DOHH2 (cell line): ENCODE measurements around the gene SPACA9.
A peak's percentile ranks its signal among the peaks of the same experiment; 100 is the strongest.

Experiments
- H3F3A ChIP-seq: fragments of 200-600 bp; sonication (generic), shearing (Covaris generic); 2 replicates; pipeline ENCODE4 v1.6.0; 2016; ENCODE audit warnings: antibody characterized with exemption, mild to moderate bottlenecking; ENCODE audit not compliant: control insufficient read depth, insufficient read depth
- H3K27ac ChIP-seq: fragments of 200-600 bp; sonication (generic); 2 replicates; pipeline ENCODE4 v1.5.1; 2014; ENCODE audit warnings: low read depth, mild to moderate bottlenecking, low read length, moderate library complexity
- H3K27me3 ChIP-seq: fragments of 200-600 bp; sonication (generic); 2 replicates; pipeline ENCODE4 v1.6.1; 2014; ENCODE audit warnings: mild to moderate bottlenecking, low read length, mixed read lengths; ENCODE audit not compliant: control insufficient read depth
- H3K36me3 ChIP-seq: fragments of 200-600 bp; sonication (generic); 2 replicates; pipeline ENCODE4 v1.6.1; 2014; ENCODE audit warnings: mild to moderate bottlenecking, low read length, moderate library complexity, mixed read lengths; ENCODE audit not compliant: control insufficient read depth
- H3K4me1 ChIP-seq: fragments of 200-600 bp; sonication (generic); 2 replicates; pipeline ENCODE4 v1.6.1; 2014; ENCODE audit warnings: mild to moderate bottlenecking, low read length, mixed read lengths; ENCODE audit not compliant: control insufficient read depth
- H3K4me2 ChIP-seq: fragments of 200-600 bp; sonication (generic); 2 replicates; pipeline ENCODE4 v1.6.0; 2014; ENCODE audit warnings: mild to moderate bottlenecking, low read length, moderate library complexity
- H3K4me3 ChIP-seq: fragments of 200-600 bp; sonication (generic); 2 replicates; pipeline ENCODE4 v1.5.1; 2014; ENCODE audit warnings: mild to moderate bottlenecking, low read length, mixed read lengths
- H3K79me2 ChIP-seq: fragments of 200-600 bp; sonication (generic); 2 replicates; pipeline ENCODE4 v1.6.1; 2014; ENCODE audit warnings: mild to moderate bottlenecking, low read length, mixed read lengths; ENCODE audit not compliant: control insufficient read depth
- H3K9me2 ChIP-seq: fragments of 200-600 bp; sonication (generic); replicated peaks from 2 replicates; pipeline ENCODE4 v1.6.1; 2014; ENCODE audit warnings: mild to moderate bottlenecking, low read length, mixed read lengths; ENCODE audit not compliant: control insufficient read depth
- H3K9me3 ChIP-seq: fragments of 200-600 bp; sonication (generic); 2 replicates; pipeline ENCODE4 v1.6.1; 2014; ENCODE audit warnings: antibody characterized with exemption, low read length, mixed read lengths; ENCODE audit not compliant: control insufficient read depth, insufficient read depth
- H4K20me1 ChIP-seq: fragments of 200-600 bp; sonication (generic); 2 replicates; pipeline ENCODE4 v1.6.0; 2014; ENCODE audit warnings: low read depth, mild to moderate bottlenecking, antibody characterized with exemption, low read length, moderate library complexity; ENCODE audit not compliant: control insufficient read depth, insufficient read depth
- CTCF ChIP-seq: fragments of 200-600 bp; sonication (generic); IDR thresholded peaks from one replicate; pipeline ENCODE4 v1.5.1; 2014; ENCODE audit warnings: antibody characterized with exemption, mild to moderate bottlenecking, low read depth, low read length; ENCODE audit not compliant: poor library complexity, severe bottlenecking
- EZH2phosphoT487 ChIP-seq: fragments of 200-600 bp; sonication (generic); IDR thresholded peaks from 2 replicates; pipeline ENCODE4 v1.6.1; 2017; ENCODE audit warnings: borderline replicate concordance, mild to moderate bottlenecking, antibody characterized with exemption, low read length, moderate library complexity, mixed read lengths

Gene SPACA9

GRCh38 chr9:132846918-132847515 is 31.7 kb upstream of the SPACA9 start:
- Histone ChIP-seq H3K27me3 (no peaks in the 10 kb centered on the region), H3F3A (no peaks in the 10 kb centered on the region), H3K4me1 (peaks cover 20% of the 10 kb centered on the region), H3K36me3 (no peaks in the 10 kb centered on the region), H3K9me2 (no peaks in the 10 kb centered on the region), H4K20me1 (no peaks in the 10 kb centered on the region), H3K27ac (no peak overlapping the region), H3K9me3 (no peaks in the 10 kb centered on the region), H3K4me3 (no peak overlapping the region), H3K4me2 (no peak overlapping the region), H3K79me2 (no peaks in the 10 kb centered on the region)
- no peak for TF ChIP-seq EZH2phosphoT487

- no peaks in the 10 kb centered on the region for H3K27me3 ChIP-seq
- H3K4me2 ChIP-seq = peak overlapping the region; percentile 52
- no peaks in the 10 kb centered on the region for H3K36me3 ChIP-seq
- TF ChIP-seq CTCF (no peak), EZH2phosphoT487 (no peak)
- H3K9me2 ChIP-seq = no peaks in the 10 kb centered on the region
- H3F3A ChIP-seq = no peaks in the 10 kb centered on the region
- H3K4me1 ChIP-seq = peaks cover 20% of the 10 kb centered on the region
- H3K4me3 ChIP-seq = no peak overlapping the region
- no peaks in the 10 kb centered on the region for H3K9me3 ChIP-seq
- H4K20me1 ChIP-seq = no peaks in the 10 kb centered on the region
- no peaks in the 10 kb centered on the region for H3K79me2 ChIP-seq
- no peak overlapping the region for H3K27ac ChIP-seq
Observed at GRCh38 chr9:132849185-132849706, 29.5 kb upstream of the SPACA9 start.

GRCh38 chr9:132853482-132853881 is 25.2 kb upstream of the SPACA9 start:
- no peak overlapping the region for H3K4me3 ChIP-seq
- no peak overlapping the region for H3K4me2 ChIP-seq
- peaks cover 15% of the 10 kb centered on the region for H3K4me1 ChIP-seq
- H3K79me2 ChIP-seq = no peaks in the 10 kb centered on the region
- no peaks in the 10 kb centered on the region for H4K20me1 ChIP-seq
- no peaks in the 10 kb centered on the region for H3F3A ChIP-seq
- no peaks in the 10 kb centered on the region for H3K9me2 ChIP-seq
- H3K9me3 ChIP-seq = no peaks in the 10 kb centered on the region
- no peaks in the 10 kb centered on the region for H3K36me3 ChIP-seq
- TF ChIP-seq CTCF = no peak
- no peak for TF ChIP-seq EZH2phosphoT487
- no peak overlapping the region for H3K27ac ChIP-seq
- no peaks in the 10 kb centered on the region for H3K27me3 ChIP-seq

DNA sequence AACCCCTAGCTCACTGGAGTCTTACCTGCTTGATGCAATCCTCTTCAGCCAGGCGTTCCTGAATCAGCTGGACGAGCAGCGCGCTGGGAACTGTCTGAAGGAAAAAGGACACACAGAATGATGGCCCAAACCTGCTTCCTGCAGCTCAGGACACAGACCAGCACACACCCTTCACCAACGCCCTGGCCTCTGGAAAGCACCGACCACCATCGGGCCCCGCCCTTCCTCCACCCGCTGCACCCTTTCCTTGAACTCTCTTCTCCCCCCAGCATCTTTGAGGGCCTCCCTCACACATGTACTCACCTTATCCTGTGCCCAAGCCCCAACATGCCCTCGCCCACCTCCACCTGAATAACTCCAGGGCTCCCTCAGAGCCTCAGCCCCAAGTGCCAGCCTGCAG is 23.9 kb upstream of the SPACA9 start:
- H3K27me3 ChIP-seq = peaks cover 3% of the 10 kb centered on the region; the same call in 1 of the 2 replicates
- H3K4me2 ChIP-seq = no peak overlapping the region
- TF ChIP-seq EZH2phosphoT487 (no peak), CTCF (no peak)
- H3K4me3 ChIP-seq = no peak overlapping the region
- no peaks in the 10 kb centered on the region for H3K36me3 ChIP-seq
- no peaks in the 10 kb centered on the region for H4K20me1 ChIP-seq
- no peak overlapping the region for H3K27ac ChIP-seq
- H3K9me3 ChIP-seq = no peaks in the 10 kb centered on the region
- H3K79me2 ChIP-seq = no peaks in the 10 kb centered on the region
- H3K9me2 ChIP-seq = no peaks in the 10 kb centered on the region
- no peaks in the 10 kb centered on the region for H3F3A ChIP-seq
- H3K4me1 ChIP-seq = peaks cover 8% of the 10 kb centered on the region; the same call in 1 of the 2 replicates
